GM12878 (cell line): Measurements from ENCODE around the gene KCTD14. TPM values are rescaled to one million over a fixed set of nuclear protein-coding genes. Genes with fewer than 3 reads are reported as not detected.

ENCODE experiments used
- ATAC-seq: fragments of 200-7000 bp; cut with Tn5 transposase; 3 replicates; pipeline ENCODE4 v1.9.1; 2020; ENCODE audit warnings: mild to moderate bottlenecking, moderate library complexity
- BruUV-seq: library from RNA; stranded (reverse); fragments of 400-500 nt; replicated peaks from 2 replicates; lab custom pipeline; 2021; lab: Mats Ljungman, UMichigan
- CTCF ChIA-PET: fragments of 300-600 bp; sonication (Branson Sonifier 250); formaldehyde crosslinking; extraction: SDS; loops from one replicate; lab custom pipeline; 2021; ENCODE audit warnings: inconsistent platforms; lab: Yijun Ruan, JAX
- POLR2A ChIA-PET: fragments of 350-600 bp; formaldehyde crosslinking; extraction: SDS; loops from one replicate; lab custom pipeline; 2021; ENCODE audit warnings: inconsistent platforms; lab: Charles Lee
- RAD21 ChIA-PET: fragments of 300-600 bp; sonication (Branson Sonifier 250); formaldehyde crosslinking; loops from one replicate; lab custom pipeline; 2023; ENCODE audit warnings: antibody characterized with exemption; ENCODE audit not compliant: unreplicated experiment; lab: Charles Lee
- SMC1A ChIA-PET: fragments of 300-600 bp; sonication (Branson Sonifier 250); formaldehyde crosslinking; loops from one replicate; lab custom pipeline; 2023; ENCODE audit not compliant: unreplicated experiment, uncharacterized antibody; lab: Charles Lee
- DNase-seq: peaks from one replicate; pipeline ENCODE4 v3.0.0-alpha.2; 2011; ENCODE audit warnings: low read depth, low spot score
- FAIRE-seq: peaks from 3 replicates; lab custom pipeline; 2011; peaks lifted over from hg19 to GRCh38; lab: Jason Lieb, UNC
- H2AFZ ChIP-seq: 2 replicates; pipeline ENCODE4 v1.6.0; 2011; ENCODE audit warnings: low read depth, low read length, control low read depth; ENCODE audit not compliant: control insufficient read depth
- H3K27ac ChIP-seq: 2 replicates; pipeline ENCODE4 v1.5.1; 2011; ENCODE audit warnings: control low read depth; ENCODE audit not compliant: control insufficient read depth, insufficient read depth
- H3K27me3 ChIP-seq, 2 experiments: replicated peaks in 1 of 2; 2 replicates each; pipeline versions ENCODE4 v1.6.0 to v1.6.1; 2011; ENCODE audit warnings: low read length in 1 of 2; ENCODE audit not compliant: control insufficient read depth in 2 of 2, insufficient read depth in 2 of 2
- H3K36me3 ChIP-seq, 2 experiments: 2 replicates each; pipeline ENCODE4 v1.5.1; 2011; ENCODE audit warnings: low read length in 1 of 2; ENCODE audit not compliant: control insufficient read depth in 2 of 2, insufficient read depth in 2 of 2
- H3K4me1 ChIP-seq: 2 replicates; pipeline ENCODE4 v1.6.1; 2011; ENCODE audit warnings: mild to moderate bottlenecking, low read length, moderate library complexity, mixed read lengths; ENCODE audit not compliant: control insufficient read depth, insufficient read depth
- H3K4me2 ChIP-seq: 2 replicates; pipeline ENCODE4 v1.6.0; 2011; ENCODE audit warnings: control low read depth; ENCODE audit not compliant: control insufficient read depth, insufficient read depth
- H3K4me3 ChIP-seq: fragments of 200-600 bp; sonication (generic); 2 replicates; pipeline ENCODE4 v1.5.1; 2016
- H3K79me2 ChIP-seq: 2 replicates; pipeline ENCODE4 v1.6.0; 2011; ENCODE audit warnings: low read length; ENCODE audit not compliant: control insufficient read depth, insufficient read depth
- H3K9ac ChIP-seq: 2 replicates; pipeline ENCODE4 v1.8.0; 2011; ENCODE audit warnings: low read length, control low read depth, mixed read lengths; ENCODE audit not compliant: control insufficient read depth, insufficient read depth
- H3K9me3 ChIP-seq: replicated peaks from 3 replicates; pipeline ENCODE4 v1.5.1; 2011; ENCODE audit warnings: mild to moderate bottlenecking, low read length; ENCODE audit not compliant: control insufficient read depth, insufficient read depth
- H4K20me1 ChIP-seq: 2 replicates; pipeline ENCODE4 v1.6.0; 2011; ENCODE audit not compliant: control insufficient read depth, insufficient read depth
- CHD1 ChIP-seq: IDR thresholded peaks from 2 replicates; pipeline ENCODE4 v1.6.1; 2012; ENCODE audit warnings: low read depth, low read length, improper control_type of control experiment
- CREB1 ChIP-seq: IDR thresholded peaks from 2 replicates; pipeline ENCODE4 v1.6.1; 2012; ENCODE audit warnings: low read depth, mild to moderate bottlenecking, inconsistent platforms
- CTCF ChIP-seq, 3 experiments: IDR thresholded peaks in 2 of 3; conservative IDR thresholded peaks in 1 of 3; 2 replicates each; pipeline ENCODE4 v1.5.1; 2011; ENCODE audit warnings: low read depth in 3 of 3, low read length in 3 of 3, mild to moderate bottlenecking in 3 of 3, control low read depth in 2 of 3, moderate library complexity in 2 of 3, inconsistent platforms in 1 of 3, mixed read lengths in 1 of 3; ENCODE audit not compliant: control insufficient read depth in 2 of 3, insufficient read depth in 1 of 3; ENCODE audit errors: extremely low read depth in 1 of 3
- DPF2 ChIP-seq: fragments of 450-650 bp; IDR thresholded peaks from 2 replicates; pipeline ENCODE4 v1.6.1; 2017; ENCODE audit warnings: mild to moderate bottlenecking
- EED ChIP-seq: sonication (generic); IDR thresholded peaks from 2 replicates; pipeline ENCODE4 v1.6.1; 2016; ENCODE audit warnings: antibody characterized with exemption, low read depth
- MEF2B ChIP-seq: fragments of 450-650 bp; IDR thresholded peaks from 2 replicates; pipeline ENCODE4 v1.6.1; 2018; ENCODE audit warnings: mild to moderate bottlenecking, moderate library complexity; ENCODE audit not compliant: partially characterized antibody, poor library complexity, severe bottlenecking
- MYB ChIP-seq: fragments of 150-350 bp; IDR thresholded peaks from 2 replicates; pipeline ENCODE4 v1.6.1; 2014; ENCODE audit warnings: mild to moderate bottlenecking, low read depth, low read length, borderline replicate concordance
- MYC ChIP-seq: IDR thresholded peaks from 2 replicates; pipeline ENCODE4 v1.6.1; 2011; ENCODE audit warnings: mild to moderate bottlenecking, low read length, moderate library complexity, inconsistent platforms; ENCODE audit not compliant: insufficient read depth, insufficient replicate concordance, insufficient read length, severe bottlenecking
- NFXL1 ChIP-seq: fragments of 450-650 bp; IDR thresholded peaks from 2 replicates; pipeline ENCODE4 v1.6.1; 2017; ENCODE audit warnings: antibody characterized with exemption, mild to moderate bottlenecking, borderline replicate concordance
- RFX5 ChIP-seq: IDR thresholded peaks from 2 replicates; pipeline ENCODE4 v1.6.1; 2011; ENCODE audit warnings: low read depth, low read length, improper control_type of control experiment
- SREBF1 ChIP-seq: IDR thresholded peaks from 2 replicates; pipeline ENCODE4 v1.6.1; 2012; ENCODE audit warnings: mild to moderate bottlenecking, low read length
- SREBF2 ChIP-seq: IDR thresholded peaks from 2 replicates; pipeline ENCODE4 v1.6.1; 2012; ENCODE audit warnings: mild to moderate bottlenecking, low read length
- ZBED1 ChIP-seq: IDR thresholded peaks from 2 replicates; pipeline ENCODE4 v1.6.1; 2016; ENCODE audit warnings: borderline replicate concordance
- ZNF274 ChIP-seq: IDR thresholded peaks from one replicate; pipeline ENCODE4 v1.8.0; 2011; ENCODE audit not compliant: insufficient read length, insufficient read depth
- ZNF384 ChIP-seq: IDR thresholded peaks from 2 replicates; pipeline ENCODE4 v1.6.1; 2012; ENCODE audit warnings: low read depth, mild to moderate bottlenecking, low read length, improper control_type of control experiment, borderline replicate concordance
- WGBS: methylation state at CpG from one replicate; pipeline ENCODE4 v1.1.6; 2016; ENCODE audit warnings: low lambda C conversion rate; ENCODE audit not compliant: insufficient replicate concordance, insufficient coverage; ENCODE audit errors: missing lambda C conversion rate; 5-methylcytosine and 5-hydroxymethylcytosine counted together
- in situ Hi-C: fragments of 300-500 bp; cut with MboI; formaldehyde crosslinking; loops from 9 replicates; pipeline ENCODE4 v1.14.3; 2018; ENCODE audit warnings: mixed read lengths
- intact Hi-C: fragments of 100-400 bp; cut with micrococcal nuclease; formaldehyde crosslinking; loops from one replicate; pipeline ENCODE4 v1.14.2; 2022; ENCODE audit not compliant: unreplicated experiment
- polyA plus RNA-seq, 11 experiments: library from polyadenylated mRNA; depleted of rRNA in 4 of 11; unstranded in 6 of 11; stranded (reverse) in 5 of 11; fragments of >200 nt; fragmentation: Nextera tagmentation in 4 of 11; fragmentation: Illumina TruSeq in 1 of 11; extraction: Ambion mirVana in 4 of 11; extraction: Trizol in 1 of 11; gene quantifications; 1 replicate in 1 of 11; 2 replicates in 10 of 11; pipeline versions ENCODE4 v1.2.1 to v1.2.3, GENCODE V29; 2011 to 2016; ENCODE audit warnings: inconsistent platforms in 2 of 11, missing spikeins in 2 of 11, low read depth in 1 of 11
- total RNA-seq, 4 experiments: library from RNA; depleted of rRNA in 3 of 4; stranded (reverse); fragments of >200 nt in 3 of 4; fragmentation: Illumina TruSeq in 1 of 4; extraction: Trizol in 1 of 4; gene quantifications; 2 replicates each; pipeline versions ENCODE4 v1.2.1 to v1.2.3, GENCODE V29; 2013 to 2021

KCTD14 gene
- total and polyA plus RNA-seq, 10 of the 15 experiments (the other 5 are each of a cell fraction or from before 2014, with no cell fraction given), result 0.11 to 0.63 (median 0.48) TPM

- Histone ChIP-seq H3K4me1 (peaks cover 6% of the 10 kb centered on the region), H3K4me3 (no peak overlapping the region), H3K4me2 (no peak overlapping the region), H3K79me2 (no peaks in the 10 kb centered on the region), H3K36me3 (no peaks in the 10 kb centered on the region), H2AFZ (no peak overlapping the region), H3K9ac (no peak overlapping the region), H3K27ac (no peak overlapping the region), H3K27me3 (no peaks in the 10 kb centered on the region), H4K20me1 (no peaks in the 10 kb centered on the region), H3K9me3 (no peaks in the 10 kb centered on the region)
- no peak for FAIRE-seq
- 64% methylated on average over 4 of the region's 4 CpGs for WGBS
- RAD21 ChIA-PET, result no interaction called here
- intact Hi-C loops, result no loop called here
- TF ChIP-seq CTCF (IDR thresholded peaks at IDR 0.05 in 2 of 3, conservative IDR thresholded peaks at IDR 0.05 in 1 of 3; ENCODE audit: control insufficient read depth in 2 of 3, extremely low read depth in 1 of 3, insufficient read depth in 1 of 3, low read depth in 3 of 3, low read length in 3 of 3), result no peak
- no peak for TF ChIP-seq NFXL1
- no peak for TF ChIP-seq MYC
- TF ChIP-seq ZNF274, result no peak
- TF ChIP-seq DPF2, result no peak
- no peak for TF ChIP-seq EED
- TF ChIP-seq ZBED1, result no peak
- no peak for TF ChIP-seq RFX5
- TF ChIP-seq MYB, result no peak
- no peak for TF ChIP-seq SREBF2
- no peak for TF ChIP-seq SREBF1
- no peak for TF ChIP-seq CHD1
- no peak for TF ChIP-seq CREB1
- TF ChIP-seq ZNF384, result no peak
- no peak for TF ChIP-seq MEF2B
- CTCF ChIA-PET, result interaction anchor here (1.6 to 3.5 kb wide), 3 partner anchors 11 to 34 kb away, joined by 5 to 17 read pairs (median 9); no protein-coding TSS in a partner anchor
- no peak for DNase-seq
- ATAC-seq, result no peak
- SMC1A ChIA-PET, result interaction anchor here (5.2 kb wide), 1 partner anchor 13 kb away, joined by 19 read pairs; no protein-coding TSS in a partner anchor
- BruUV-seq, result no TSS peak
- POLR2A ChIA-PET, result interaction anchor here (0.6 to 3.5 kb wide), 2 partner anchors 12 to 351 kb away, joined by 3 to 12 read pairs; no protein-coding TSS in a partner anchor
- in situ Hi-C loops, result no loop called here
These were observed 10.0 kb upstream of the KCTD14 start for GRCh38 chr11:78033040-78033439.
